Neural cell (in vitro differentiated cells): ENCODE measurements around the gene DMKN.

ENCODE experiments used
- EP300 ChIP-seq: fragments of 450-650 bp; conservative IDR thresholded peaks from 2 replicates; pipeline ENCODE4 v1.6.1; 2014; ENCODE audit warnings: antibody characterized with exemption, mild to moderate bottlenecking, moderate library complexity; ENCODE audit not compliant: poor library complexity, severe bottlenecking
- TAF1 ChIP-seq: IDR thresholded peaks from 2 replicates; pipeline ENCODE4 v1.6.1; 2012; ENCODE audit warnings: low read depth
- TF ChIP-seq, protein P1 (sequence below): fragments of 450-650 bp; IDR thresholded peaks from 2 replicates; pipeline ENCODE4 v1.5.1; 2014; ENCODE audit warnings: antibody characterized with exemption, mild to moderate bottlenecking, moderate library complexity; ENCODE audit not compliant: poor library complexity, severe bottlenecking

DNA sequence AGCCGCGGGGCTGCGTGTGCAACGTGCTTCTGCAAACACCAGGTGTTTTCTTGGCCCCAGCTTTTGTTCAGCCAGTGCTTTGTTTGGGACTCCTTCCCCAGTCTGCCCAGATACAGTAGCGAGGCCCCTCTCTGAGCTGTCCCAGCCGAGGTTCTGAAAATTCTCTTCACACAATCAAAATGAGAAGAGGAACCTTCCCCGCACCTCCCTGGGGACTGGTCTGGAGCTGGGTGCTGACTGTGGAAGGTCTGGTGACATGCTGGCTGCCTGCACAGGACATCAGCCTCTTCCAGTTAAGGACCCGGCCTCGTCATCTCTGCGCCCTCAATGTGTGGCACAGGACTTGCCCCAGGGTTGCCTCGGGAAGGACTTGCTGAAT lies 45.8 kb upstream of the DMKN start:
- TF ChIP-seq TAF1 (no peak), EP300 (no peak)
- TF ChIP-seq, protein P1, sequence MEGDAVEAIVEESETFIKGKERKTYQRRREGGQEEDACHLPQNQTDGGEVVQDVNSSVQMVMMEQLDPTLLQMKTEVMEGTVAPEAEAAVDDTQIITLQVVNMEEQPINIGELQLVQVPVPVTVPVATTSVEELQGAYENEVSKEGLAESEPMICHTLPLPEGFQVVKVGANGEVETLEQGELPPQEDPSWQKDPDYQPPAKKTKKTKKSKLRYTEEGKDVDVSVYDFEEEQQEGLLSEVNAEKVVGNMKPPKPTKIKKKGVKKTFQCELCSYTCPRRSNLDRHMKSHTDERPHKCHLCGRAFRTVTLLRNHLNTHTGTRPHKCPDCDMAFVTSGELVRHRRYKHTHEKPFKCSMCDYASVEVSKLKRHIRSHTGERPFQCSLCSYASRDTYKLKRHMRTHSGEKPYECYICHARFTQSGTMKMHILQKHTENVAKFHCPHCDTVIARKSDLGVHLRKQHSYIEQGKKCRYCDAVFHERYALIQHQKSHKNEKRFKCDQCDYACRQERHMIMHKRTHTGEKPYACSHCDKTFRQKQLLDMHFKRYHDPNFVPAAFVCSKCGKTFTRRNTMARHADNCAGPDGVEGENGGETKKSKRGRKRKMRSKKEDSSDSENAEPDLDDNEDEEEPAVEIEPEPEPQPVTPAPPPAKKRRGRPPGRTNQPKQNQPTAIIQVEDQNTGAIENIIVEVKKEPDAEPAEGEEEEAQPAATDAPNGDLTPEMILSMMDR: no peak
